GM18858 (cell line): ENCODE data around the gene EFHD1.

Experiments
- ATAC-seq: cut with Tn5 transposase; IDR thresholded peaks from one replicate; pipeline ENCODE4 v1.9.1; 2021; ENCODE audit not compliant: unreplicated experiment

The EFHD1 gene

GRCh38 chr2:232633413-232634205 lies at the start of gene EFHD1:
Gene EFHD1 (plus strand): TSS chr2:232633604. CDS start chr2:232633705, 101 bp downstream.
- ATAC-seq = no peak

DNA sequence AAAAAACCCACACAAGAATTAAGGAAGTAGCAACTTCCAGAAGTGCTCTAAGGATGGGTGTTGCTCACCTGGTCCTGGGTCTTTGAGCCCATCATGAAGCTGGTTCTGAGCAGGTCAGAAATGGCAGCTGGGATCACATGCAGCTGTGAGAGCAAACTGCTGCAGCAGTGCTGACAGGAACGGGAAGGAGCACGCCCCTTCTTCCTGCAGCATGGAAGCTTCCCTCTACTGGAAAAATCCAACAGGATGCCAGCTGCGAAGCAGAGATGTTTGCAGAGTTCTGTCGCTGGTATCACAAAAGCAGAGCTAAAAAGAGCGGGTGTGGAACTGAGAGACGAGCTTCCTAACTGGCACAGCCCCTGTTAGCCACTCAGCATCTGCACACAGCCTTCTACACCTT lies 49.2 kb upstream of the EFHD1 start:
- ATAC-seq = no peak

- no peak for ATAC-seq
Measured at GRCh38 chr2:232586943-232587505, 46.4 kb upstream of the EFHD1 start.

GRCh38 chr2:232587512-232587911 lies 45.9 kb upstream of the EFHD1 start:
- ATAC-seq = no peak

DNA sequence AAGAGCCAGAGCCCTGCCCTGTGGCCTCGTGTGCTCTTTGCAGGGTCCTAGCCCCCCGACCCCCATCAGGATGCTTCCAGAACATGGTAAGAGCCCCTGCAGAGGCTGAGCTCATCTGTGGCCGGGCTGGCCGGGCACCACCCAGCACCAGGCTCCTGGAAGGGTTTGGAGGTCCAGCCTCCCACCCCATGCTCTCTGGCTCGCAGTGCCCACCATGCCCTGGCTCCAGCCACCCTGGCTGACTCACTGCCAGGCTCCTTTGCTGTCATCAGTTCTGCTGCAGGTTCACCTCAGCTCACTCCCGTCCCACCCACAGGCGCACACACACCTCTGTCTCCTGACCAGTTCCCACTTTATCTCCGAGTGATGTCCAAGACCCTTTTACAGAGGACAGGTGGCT lies 45.4 kb upstream of the EFHD1 start:
- no peak for ATAC-seq

- ATAC-seq = no peak
Measured at GRCh38 chr2:232588680-232589585, 44.5 kb upstream of the EFHD1 start.

- no peak for ATAC-seq
Measured at GRCh38 chr2:232592772-232593395, 40.5 kb upstream of the EFHD1 start.

DNA sequence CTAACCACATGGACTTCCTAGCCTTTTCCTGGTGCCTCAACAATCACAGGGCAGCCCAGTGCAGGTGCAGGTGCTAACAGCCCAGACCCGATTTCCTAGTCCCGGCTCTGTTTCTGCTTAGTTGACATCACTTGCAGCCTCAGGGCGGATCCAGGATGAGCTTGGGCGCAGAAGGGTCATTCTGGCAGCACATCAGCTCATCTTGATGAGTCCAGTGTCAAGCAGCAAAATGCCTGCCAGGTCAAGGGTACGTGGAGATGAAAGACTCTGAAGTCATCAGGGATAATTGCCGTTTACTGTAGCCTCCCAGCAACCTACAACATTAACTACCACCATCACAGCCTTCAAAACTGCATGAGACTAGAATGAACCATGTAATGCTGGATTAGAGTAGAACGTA lies 39.4 kb upstream of the EFHD1 start:
- ATAC-seq = no peak

DNA sequence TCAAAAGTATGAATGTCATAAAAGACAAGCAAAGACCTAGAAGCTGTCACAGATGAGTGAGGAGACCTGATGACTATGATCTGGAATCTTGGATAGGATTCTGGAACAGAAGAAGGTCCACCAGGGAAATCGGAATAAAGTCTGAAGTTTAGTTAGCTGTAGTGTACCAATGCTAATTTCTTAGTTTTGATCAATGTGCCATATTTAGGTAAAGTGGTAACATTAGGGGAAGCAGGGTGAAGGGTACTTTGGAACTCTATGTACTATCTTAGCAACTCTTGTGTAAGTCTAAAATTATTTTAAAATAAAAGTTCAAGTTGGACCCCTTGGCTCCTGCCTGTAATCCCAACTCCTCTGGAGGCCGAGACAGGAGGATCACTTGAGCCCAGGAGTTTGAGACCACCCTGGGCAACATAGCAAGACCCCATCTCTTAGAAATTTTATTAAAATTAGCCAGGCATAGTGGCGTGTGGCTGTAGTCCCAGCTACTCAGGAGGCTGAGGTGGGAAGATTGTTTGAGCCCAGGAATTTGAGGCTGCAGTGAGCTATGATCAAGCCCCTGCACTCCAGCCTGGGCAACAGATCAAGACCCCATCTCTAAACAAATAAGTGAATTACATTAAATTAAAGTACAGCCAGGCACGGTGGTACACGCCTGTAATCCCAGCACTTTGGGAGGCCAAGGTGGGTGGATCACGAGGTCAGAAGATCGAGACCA lies 35.9 kb upstream of the EFHD1 start:
- no peak for ATAC-seq

DNA sequence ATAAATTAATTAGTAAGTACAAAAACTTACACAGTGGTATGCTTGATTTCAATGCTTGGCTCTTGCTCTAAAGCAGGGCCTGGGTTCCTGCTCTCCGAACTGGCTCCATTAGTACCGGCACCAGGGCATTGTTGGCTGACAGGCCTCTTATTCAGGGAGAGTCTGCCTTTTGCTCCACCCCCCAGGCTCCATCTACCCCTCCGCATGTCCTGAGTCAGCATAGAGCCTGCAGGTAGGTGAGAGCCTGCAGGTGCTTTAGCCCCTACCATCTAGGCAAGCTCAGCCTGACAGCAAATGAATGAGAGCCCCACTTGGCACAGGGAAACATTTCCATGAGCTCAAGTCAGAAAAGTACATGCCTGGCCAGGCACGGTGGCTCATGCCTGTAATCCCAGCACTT lies 35.1 kb upstream of the EFHD1 start:
- ATAC-seq = no peak

- ATAC-seq = no peak
Measured at GRCh38 chr2:232600053-232600773, 33.2 kb upstream of the EFHD1 start.

GRCh38 chr2:232603283-232603682 lies 30.1 kb upstream of the EFHD1 start:
- ATAC-seq = no peak

DNA sequence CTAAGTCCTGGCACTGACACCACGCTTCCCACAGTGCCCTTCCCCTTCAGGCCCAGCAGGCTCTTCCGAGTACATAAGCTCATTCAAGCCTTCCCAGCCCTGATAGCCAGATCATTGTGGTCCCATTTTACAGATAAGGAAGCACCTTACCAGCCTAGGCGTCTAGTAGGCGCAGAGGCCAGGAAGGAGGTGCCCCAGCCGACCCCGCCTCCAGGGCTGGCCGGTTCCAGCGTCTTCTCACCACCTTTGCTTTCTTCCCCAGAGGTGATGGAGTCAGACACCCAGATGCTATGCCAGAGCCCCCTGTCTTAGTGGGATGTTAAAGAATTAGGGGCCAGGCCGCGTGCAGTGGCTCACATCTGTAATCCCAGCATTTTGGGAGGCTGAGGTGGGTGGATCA lies 28.9 kb upstream of the EFHD1 start:
- no peak for ATAC-seq

DNA sequence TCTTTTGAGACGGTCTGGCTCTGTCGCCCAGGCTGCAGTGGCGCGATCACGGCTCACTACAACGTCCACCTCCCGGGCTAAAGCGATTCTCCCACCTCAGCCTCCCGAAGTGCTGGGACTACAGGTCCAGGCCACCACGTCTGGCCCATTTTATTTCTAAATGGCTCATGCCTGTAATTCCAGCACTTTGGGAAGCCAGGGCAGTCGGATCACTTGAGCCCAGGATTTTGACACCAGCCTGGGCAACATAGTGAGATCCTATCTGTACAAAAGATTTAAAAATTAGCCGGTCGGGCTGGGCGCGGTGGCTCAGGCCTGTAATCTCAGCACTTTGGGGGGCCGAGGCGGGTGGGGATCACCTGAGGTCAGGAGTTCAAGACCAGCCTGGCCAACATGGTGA lies 26.4 kb upstream of the EFHD1 start:
- no peak for ATAC-seq

- no peak for ATAC-seq
Measured at GRCh38 chr2:232609607-232610006, 23.8 kb upstream of the EFHD1 start.

DNA sequence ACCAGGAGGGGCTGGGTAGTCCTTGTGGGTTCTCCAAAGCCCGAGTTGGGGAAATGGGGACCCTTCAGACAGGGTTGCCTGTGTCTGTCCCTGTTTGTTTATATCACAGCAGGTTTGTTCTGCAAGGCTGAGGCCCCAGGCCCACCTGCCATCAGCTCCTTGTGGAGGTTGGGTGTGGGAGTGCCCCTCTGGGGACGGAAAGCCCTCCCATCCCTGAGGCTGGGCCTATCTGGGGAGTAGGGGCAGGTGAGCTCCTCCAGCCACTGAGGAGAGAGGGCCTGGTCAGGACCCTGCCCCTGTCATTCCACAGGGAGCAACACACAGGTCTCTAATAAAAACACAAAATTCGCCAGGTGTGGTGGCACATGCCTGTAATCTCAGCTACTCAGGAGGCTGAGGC lies 23.3 kb upstream of the EFHD1 start:
- no peak for ATAC-seq

DNA sequence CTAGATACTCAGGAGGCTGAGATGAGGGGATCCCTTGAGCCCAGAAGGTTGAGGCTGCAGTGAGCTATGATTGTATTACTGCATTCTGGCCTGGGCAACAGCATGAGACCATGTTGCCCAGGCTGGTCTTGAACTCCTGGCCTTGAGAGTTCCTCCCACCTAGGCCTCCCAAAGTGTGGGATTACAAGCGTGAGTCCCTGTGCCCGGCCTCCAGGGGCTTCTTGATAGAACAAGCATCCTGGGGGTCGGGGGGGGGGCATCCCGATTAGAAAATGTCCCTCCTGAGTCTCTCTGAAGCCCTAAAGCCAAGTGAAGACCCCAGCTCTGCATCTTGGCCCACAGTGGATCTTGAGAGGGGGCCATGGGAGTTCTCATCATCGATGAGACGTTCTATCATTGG lies 22.3 kb upstream of the EFHD1 start:
- ATAC-seq = no peak

- no peak for ATAC-seq
Measured at GRCh38 chr2:232611559-232612218, 21.7 kb upstream of the EFHD1 start.

DNA sequence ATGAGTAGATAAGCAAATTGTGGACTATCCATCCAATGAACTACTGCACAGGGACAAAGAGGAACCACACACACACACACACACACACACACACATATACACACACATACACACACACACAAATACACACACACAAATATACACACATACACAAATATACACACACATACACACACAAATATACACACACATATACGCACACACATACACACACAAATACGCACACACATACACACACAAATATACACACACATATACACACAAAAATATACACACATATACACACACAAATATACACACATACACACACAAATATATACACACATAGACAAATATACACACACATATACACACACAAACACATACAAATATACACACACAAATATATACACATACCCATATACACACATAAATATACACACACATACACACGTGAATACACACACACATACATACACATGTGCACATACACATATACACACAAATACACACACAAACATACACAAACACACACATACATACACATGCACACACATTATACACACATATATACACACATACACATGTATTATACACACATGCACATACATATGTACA lies 19.8 kb upstream of the EFHD1 start:
- ATAC-seq = no peak
